Pancreas (tissue), 10 donors: ENCODE measurements around the gene PNLDC1. TPM values are rescaled to one million over a fixed set of nuclear protein-coding genes. Genes with fewer than 3 reads are reported as not detected.

Source experiments
- ATAC-seq, 4 donors: fragments of 200-7000 bp; cut with Tn5 transposase; one replicate each; pipeline versions ENCODE4 v1.8.0 to v1.9.1; 2020; ENCODE audit warnings: mild to moderate bottlenecking in 4 of 4, moderate library complexity in 4 of 4
- DNase-seq, 6 donors: peaks; one replicate each; pipeline ENCODE4 v3.0.0-alpha.2; 2020
- FAIRE-seq: peaks from 2 replicates; lab custom pipeline; 2012; peaks lifted over from hg19 to GRCh38; lab: Jason Lieb, UNC
- H3K27ac ChIP-seq, 4 donors: fragments of 200-600 bp; sonication (generic); 1 replicate in 3 of 4; 2 replicates in 1 of 4; pipeline versions ENCODE4 v1.5.0 to v1.8.0; 2020
- H3K27me3 ChIP-seq, 4 donors: fragments of 200-600 bp; one replicate each; pipeline ENCODE4 v1.8.0; 2021
- H3K36me3 ChIP-seq, 3 donors: fragments of 200-600 bp; sonication (generic) in 1 of 3; one replicate each; pipeline versions ENCODE4 v1.5.0 to v1.8.0; 2020 to 2021
- H3K4me1 ChIP-seq, 3 donors: fragments of 200-600 bp; one replicate each; pipeline ENCODE4 v1.8.0; 2021
- H3K4me3 ChIP-seq, 4 donors: fragments of 200-600 bp; sonication (generic) in 2 of 4; one replicate each; pipeline versions ENCODE4 v1.5.0 to v1.8.0; 2020 to 2021
- H3K9me3 ChIP-seq, 4 donors: fragments of 200-600 bp; one replicate each; pipeline ENCODE4 v1.8.0; 2021
- CTCF ChIP-seq, 4 donors: fragments of 200-600 bp; sonication (generic) in 3 of 4; IDR thresholded peaks; one replicate each; pipeline versions ENCODE4 v1.5.0 to v1.8.0; 2021; ENCODE audit warnings: antibody characterized with exemption in 4 of 4
- WGBS, 2 donors: extraction: QIAGEN DNeasy Blood & Tissue Kit; methylation state at CpG; one replicate each; pipeline ENCODE4 v1.1.7; 2013; 5-methylcytosine and 5-hydroxymethylcytosine counted together
- intact Hi-C, 3 donors: fragments of 100-400 bp; cut with DNase I; formaldehyde crosslinking; loops; one replicate each; pipeline versions ENCODE4 v1.11.1 to v1.14.2; 2022
- polyA plus RNA-seq, 2 donors: library from polyadenylated mRNA; stranded (reverse); fragments of 200-250 nt; gene quantifications; one replicate each; pipeline ENCODE4 v1.2.3, GENCODE V29; 2013
- total RNA-seq, 6 donors: library from RNA; stranded (reverse); fragmentation: NEBNext Ultra II Directional in 4 of 6; extraction: Animal tissue kit (Norgen Biotek cat#: 25700) in 4 of 6; gene quantifications; one replicate each; pipeline versions ENCODE4 v1.2.1 to v1.2.4, GENCODE V29; 2021 to 2023
- donor health status: healthy with polysubstance abuse.
- donor health status: DM: no; HTN: no; CAD: no; lungs with moderate emphysema.
- donor health status: DM: no; HTN: no; CAD: no.
- donor health status: control.
- donor health status: control.
- donor health status: Bipolar disorder and iron deficiency.
- donor health status: DM: yes; HTN: yes; CAD: no.
- donor health status: DM: no; HTN: no; CAD: no.
- donor health status: DM: no; HTN: no; CAD: no.
- donor health status: DM: yes; HTN: yes; CAD: no.

The PNLDC1 gene
- total and polyA plus RNA-seq, 8 donors: 0.21 to 1.7 (median 0.50) TPM

GRCh38 chr6:159830501-159831372 lies 30.7 kb downstream of the PNLDC1 start:
- H3K36me3 ChIP-seq: no peaks in the 10 kb centered on the region
- no peak overlapping the region for H3K4me3 ChIP-seq
- H3K27me3 ChIP-seq: no peaks in the 10 kb centered on the region
- H3K27ac ChIP-seq: no peak overlapping the region
- WGBS, 2 donors: 60 to 61% methylated on average over 11 of the region's 11 CpGs
- no peak for FAIRE-seq
- H3K9me3 ChIP-seq: no peaks in the 10 kb centered on the region
- no peak for TF ChIP-seq CTCF (IDR thresholded peaks at IDR 0.05)
- peak in 3 of 4 donors; percentile 26 to 52 (median 29) for ATAC-seq
- intact Hi-C loops: no loop called here
- H3K4me1 ChIP-seq: peaks cover 0 to 3% (median 0%) of the 10 kb centered on the region in 3 donors
- DNase-seq: no peak

- peak; percentile 60 to 88 (median 79) for ATAC-seq
- 19 to 23% methylated on average over 4 of the region's 4 CpGs for WGBS, 2 donors
- Histone ChIP-seq H3K9me3 (no peaks in the 10 kb centered on the region), H3K27me3 (no peaks in the 10 kb centered on the region), H3K27ac (no peak overlapping the region), H3K4me1 (peaks cover 0 to 3% (median 0%) of the 10 kb centered on the region in 3 donors), H3K36me3 (no peaks in the 10 kb centered on the region), H3K4me3 (no peak overlapping the region)
- no peak for TF ChIP-seq CTCF (IDR thresholded peaks at IDR 0.05)
- no peak for FAIRE-seq
- intact Hi-C loops: no loop called here
- DNase-seq: peak in 5 of 6 donors; percentile 39 to 77 (median 52)
Observed at GRCh38 chr6:159831373-159831679, 31.2 kb downstream of the PNLDC1 start.

- no peak for ATAC-seq
- FAIRE-seq: no peak
- 84 to 86% methylated on average over 4 of the region's 4 CpGs for WGBS, 2 donors
- peaks cover 0 to 3% (median 0%) of the 10 kb centered on the region in 3 donors for H3K4me1 ChIP-seq
- no peak for DNase-seq
- no peak overlapping the region for H3K4me3 ChIP-seq
- H3K27ac ChIP-seq: no peak overlapping the region
- H3K27me3 ChIP-seq: no peaks in the 10 kb centered on the region
- intact Hi-C loops: no loop called here
- H3K9me3 ChIP-seq: no peaks in the 10 kb centered on the region
- H3K36me3 ChIP-seq: no peaks in the 10 kb centered on the region
- TF ChIP-seq CTCF (IDR thresholded peaks at IDR 0.05): no peak
Observed at GRCh38 chr6:159832946-159833345, 32.9 kb downstream of the PNLDC1 start.

GRCh38 chr6:159833556-159833955 lies 33.5 kb downstream of the PNLDC1 start:
- no peaks in the 10 kb centered on the region for H3K27me3 ChIP-seq
- no peak for TF ChIP-seq CTCF (IDR thresholded peaks at IDR 0.05)
- H3K9me3 ChIP-seq: no peaks in the 10 kb centered on the region
- no peak overlapping the region for H3K27ac ChIP-seq
- no peak overlapping the region for H3K4me3 ChIP-seq
- 92 to 96% methylated on average over 2 of the region's 2 CpGs for WGBS, 2 donors
- no peak for DNase-seq
- no peaks in the 10 kb centered on the region for H3K36me3 ChIP-seq
- intact Hi-C loops: no loop called here
- ATAC-seq: no peak
- peaks cover 0 to 3% (median 0%) of the 10 kb centered on the region in 3 donors for H3K4me1 ChIP-seq
- FAIRE-seq: no peak
